Activated CD4-positive, CD25-positive, alpha-beta regulatory T cell treated with anti-CD3 and anti-CD28 coated beads, Interleukin-2, amount 50 U/mL, for 72 hours (primary cell): Measurements from ENCODE around the gene OPRD1.
"Not testable (repeated sequence)": the region's sequence is repeated elsewhere in the genome, so short reads cannot be mapped to it uniquely, and the experiment has no call there.

ENCODE experiments used
- DNase-seq: peaks from one replicate; pipeline ENCODE4 v3.0.0; 2021

OPRD1 gene

DNA sequence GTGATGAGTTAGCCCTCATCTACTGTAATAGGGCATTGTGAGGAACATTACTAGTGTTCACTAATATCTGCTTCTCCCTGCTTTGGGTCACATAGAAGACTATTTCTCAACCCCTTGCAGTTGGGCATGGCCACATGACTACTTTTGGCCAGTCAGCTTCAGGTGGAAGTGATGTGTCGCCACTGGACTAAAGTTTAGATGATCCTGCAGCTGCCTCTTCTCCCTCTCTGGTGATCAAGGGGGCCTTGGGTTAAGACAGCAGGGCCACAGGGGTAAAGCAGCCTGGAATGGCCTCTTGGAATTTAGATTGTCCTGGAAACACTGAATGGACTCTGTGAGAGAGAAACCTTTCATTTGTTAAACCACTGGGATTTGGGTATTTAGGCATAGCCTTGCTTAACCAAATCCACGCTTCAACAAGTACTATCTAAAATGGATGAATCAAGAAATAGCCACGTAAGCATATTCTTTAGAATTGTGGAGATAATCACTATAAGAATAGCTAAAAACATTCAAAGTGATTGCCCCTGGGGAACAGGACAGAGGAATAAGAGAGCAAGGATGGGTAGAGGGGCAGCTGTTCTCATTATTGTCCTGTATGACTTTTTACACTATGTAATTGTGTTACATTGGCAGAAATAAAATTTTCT is 41.2 kb downstream of the OPRD1 start:
- DNase-seq, result no peak

DNA sequence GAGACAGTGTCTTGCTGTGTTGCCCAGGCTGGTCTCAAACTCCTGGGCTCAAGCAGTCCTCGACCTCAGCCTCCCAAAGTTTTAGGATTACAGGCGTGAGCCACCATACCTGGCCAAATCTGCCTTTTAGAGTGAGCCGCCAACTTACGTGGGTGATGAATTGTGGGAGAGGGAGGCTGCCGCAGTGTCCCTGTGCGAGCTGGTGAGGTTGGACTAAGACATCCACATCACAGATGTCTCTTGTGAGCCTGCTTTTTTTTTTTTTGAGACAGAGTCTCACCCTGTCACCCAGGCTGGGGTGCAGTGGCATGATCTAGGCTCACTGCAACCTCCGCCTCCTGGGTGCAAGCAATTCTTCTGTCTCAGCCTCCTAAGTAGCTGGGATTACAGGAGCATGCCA is 42.4 kb downstream of the OPRD1 start:
- not testable (repeated sequence) for DNase-seq

DNA sequence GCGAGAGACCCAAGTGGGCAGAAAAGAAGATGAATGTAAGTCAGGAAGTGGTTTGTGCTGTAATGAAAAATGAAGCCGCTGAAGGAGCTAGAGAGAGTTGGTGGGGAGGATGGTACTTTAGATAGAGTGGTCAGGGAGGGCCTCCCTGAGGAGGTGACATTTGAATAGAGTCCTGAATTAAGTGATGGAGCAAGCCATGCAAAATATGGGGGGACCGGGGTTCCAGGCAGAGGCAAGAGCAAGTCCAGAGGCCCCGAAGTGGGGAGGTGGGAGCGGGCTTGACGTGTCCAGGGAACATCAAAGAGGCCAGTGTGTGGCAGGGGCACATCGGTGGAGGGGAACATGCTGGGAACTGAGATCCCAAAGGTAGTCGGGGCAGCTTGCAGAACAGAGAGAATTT is 43.1 kb downstream of the OPRD1 start:
- DNase-seq, result no peak

GRCh38 chr1:28855469-28855951 is 43.5 kb downstream of the OPRD1 start:
- DNase-seq, result no peak

DNA sequence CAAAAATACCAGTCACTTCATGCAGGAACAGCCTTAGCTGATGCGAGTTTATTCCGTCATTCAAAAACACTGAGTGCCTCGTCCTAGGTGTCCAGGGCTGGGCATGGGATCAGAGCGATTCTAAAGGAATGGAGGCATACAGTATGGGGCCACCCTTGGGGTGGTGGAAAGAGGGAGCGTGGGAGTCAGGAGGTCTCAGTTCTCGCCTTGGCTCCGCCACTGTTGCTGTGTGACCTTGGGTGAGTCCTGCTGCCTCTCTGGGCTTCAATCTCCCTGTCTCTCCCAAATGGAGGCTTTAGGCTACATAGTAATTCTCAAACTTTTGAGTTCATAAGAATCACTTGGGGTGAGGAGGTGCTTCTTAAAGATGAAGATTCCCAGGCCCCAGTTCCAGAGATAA is 44.0 kb downstream of the OPRD1 start:
- DNase-seq, result no peak

DNA sequence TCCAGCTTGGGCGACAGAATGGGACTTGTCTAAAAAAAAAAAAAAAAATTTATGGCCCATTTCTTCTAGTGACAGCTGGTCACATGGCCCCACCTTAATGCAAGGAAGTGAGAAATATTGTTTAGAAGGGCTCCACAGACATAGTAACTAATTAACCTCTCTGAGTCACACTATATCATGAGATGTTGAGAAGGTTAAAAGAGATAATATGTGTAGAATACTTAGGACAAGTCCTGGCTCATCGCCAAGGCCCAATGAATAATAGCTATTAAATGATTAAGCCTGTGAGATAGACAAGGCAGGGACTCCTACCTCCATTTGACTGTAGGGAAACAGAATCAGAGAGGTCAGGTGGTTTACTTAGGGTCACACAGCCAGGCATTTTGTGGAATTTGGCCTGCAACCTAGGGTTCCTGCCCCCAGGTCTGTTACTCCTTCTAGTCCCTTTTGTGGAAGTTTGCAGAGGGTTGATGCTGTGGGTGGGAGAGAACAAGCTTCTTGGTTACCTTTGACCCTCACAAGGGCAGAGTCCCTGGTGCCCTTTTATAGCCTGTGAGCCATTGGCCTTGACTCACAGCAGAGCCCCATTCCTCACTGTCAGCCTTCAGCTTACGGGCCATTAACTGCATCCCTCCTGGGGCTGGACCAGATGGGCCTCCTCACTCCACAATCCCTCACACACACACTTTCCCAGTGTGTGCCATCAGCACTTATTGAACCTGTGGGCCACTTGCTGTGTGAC is 48.5 kb downstream of the OPRD1 start:
- no peak for DNase-seq

- no peak for DNase-seq
These were observed 50.8 kb downstream of the OPRD1 start for GRCh38 chr1:28862571-28863403.

GRCh38 chr1:28864695-28865094 is 52.7 kb downstream of the OPRD1 start:
- no peak for DNase-seq

- no peak for DNase-seq
These were observed 54.2 kb downstream of the OPRD1 start for GRCh38 chr1:28865997-28866650.

- no peak for DNase-seq
These were observed 55.9 kb downstream of the OPRD1 start for GRCh38 chr1:28867850-28868249.

- no peak for DNase-seq
These were observed 58.0 kb downstream of the OPRD1 start for GRCh38 chr1:28869952-28870351.

DNA sequence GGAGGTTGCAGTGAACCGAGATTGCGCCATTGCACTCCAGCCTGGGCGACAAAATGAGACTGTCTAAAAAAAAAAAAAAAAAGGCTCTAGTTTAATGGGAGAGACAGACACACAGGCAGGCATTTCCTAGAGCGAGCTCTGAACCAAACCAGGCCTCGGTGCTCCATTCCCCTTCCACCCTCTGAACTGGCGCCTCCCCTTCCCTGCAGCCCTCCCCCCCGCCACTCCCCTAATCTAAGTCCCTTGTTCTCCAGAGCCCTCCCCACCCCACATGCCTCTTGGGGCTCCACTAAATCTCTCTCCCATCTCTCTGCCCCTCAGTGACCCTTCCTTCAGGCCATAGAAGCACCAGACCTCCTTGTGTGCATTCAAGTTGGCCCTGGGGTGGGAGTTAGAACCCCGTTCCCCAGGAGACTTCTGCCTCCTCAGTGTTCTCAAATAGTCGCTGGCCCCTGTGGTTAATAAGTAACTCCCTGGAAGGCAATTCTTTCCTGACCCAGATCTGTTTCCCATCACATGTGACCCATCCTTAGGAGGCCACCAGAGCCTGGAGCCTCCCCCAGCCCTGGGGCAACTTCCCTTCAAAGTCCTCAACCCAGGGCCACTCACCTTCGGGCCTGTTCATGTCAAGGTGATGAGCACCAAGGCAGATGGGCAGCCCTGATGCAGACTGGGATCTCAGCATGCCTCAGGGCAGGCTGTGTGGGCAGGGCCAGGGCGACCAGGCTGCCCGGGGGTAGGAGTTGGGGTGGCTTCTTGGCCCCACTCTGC is 59.8 kb downstream of the OPRD1 start:
- DNase-seq, result no peak

DNA sequence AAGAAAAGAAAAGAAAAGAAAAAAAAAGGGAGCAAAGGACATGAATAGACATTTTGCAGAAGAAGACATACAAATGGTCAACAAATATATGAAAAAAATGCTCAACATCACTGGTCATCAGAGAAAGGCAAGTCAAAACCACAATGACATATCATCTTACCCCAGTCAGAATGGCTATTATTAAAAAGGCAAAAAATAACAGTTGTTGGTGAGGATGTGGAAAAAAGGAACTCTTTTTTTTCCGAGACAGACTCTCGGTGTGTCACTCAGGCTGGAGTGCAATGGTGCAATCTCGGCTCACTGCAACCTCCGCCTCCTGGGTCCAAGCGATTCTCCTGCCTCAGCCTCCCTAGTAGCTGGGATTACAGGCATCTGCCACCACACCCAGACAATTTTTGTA is 63.2 kb downstream of the OPRD1 start:
- not testable (repeated sequence) for DNase-seq

DNA sequence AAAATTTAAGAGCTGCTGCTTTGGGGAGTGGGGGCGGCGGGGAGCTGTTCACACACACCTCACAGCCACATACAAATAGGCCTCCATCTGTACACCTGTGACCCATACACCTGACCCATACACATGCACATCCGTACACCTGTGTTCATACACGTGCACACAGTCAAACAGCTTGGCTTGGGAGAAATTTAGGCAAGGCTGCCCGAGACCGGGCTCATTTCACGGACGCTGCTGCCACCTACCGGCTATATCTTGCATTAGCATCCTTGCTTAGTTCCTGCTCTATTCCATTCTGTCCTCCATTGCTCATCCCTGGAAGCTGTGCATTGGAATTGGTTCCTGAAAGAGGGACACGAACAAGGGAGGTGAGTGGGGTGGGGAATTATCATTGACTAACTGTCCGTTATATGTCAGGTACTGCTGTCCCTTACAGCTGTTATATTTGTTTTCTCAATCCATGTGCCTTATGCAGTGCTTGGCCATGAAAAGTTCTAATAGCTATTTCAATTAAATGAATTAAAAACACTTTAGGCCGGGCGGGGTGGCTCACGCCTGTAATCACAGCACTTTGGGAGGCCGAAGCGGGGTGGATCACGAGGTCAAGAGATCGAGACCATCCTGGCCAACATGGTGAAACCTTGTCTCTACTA is 65.3 kb downstream of the OPRD1 start:
- peak; percentile 75 for DNase-seq

DNA sequence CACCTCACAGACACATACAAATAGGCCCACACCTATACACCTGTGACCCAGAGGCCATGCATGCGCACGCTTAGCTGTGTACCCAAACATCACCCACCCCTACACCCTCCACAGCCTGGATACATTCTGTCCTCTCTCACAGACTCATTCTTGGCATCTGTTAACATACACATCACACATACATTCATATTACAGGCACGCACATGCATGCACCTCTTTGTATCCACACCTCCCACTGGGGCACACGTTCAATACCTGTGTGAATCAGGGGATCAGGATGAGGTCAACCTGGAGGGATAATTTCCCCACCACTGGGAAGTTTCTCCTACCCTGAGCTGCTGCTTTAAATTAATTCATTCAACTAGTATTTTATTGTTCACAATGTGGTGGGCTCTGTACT is 66.8 kb downstream of the OPRD1 start:
- DNase-seq, result no peak

DNA sequence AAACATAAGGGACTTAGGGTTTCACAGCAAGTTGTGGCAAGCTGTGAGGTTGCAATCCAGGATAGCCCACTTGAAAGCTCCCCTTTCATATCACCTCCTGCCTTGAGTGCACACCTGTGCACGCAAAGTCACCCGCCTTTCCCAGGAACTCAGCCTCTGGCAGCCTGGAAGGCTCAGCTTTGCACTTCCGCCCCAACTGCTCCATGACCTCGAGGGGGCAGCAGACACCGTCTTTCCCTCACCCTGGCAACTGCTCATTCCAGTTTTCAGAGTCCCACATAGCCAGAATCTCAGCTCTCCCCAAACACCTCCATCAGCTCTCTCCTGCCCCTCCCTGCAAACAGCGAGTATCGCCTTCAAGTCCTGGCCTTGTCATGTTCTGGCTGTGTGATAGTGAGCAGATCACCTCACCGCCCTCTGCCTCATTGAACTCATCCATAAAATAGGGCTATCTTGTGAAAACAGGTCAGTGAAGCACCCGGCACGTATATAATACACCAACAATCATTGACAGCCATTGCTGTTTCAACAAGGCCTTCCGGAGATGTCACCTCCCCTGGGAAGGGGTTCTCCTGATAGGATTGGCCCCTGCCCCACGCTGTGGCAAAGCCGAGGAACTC is 70.1 kb downstream of the OPRD1 start:
- DNase-seq, result peak; percentile 78

GRCh38 chr1:28883242-28883616 is 71.3 kb downstream of the OPRD1 start:
- DNase-seq, result no peak

- DNase-seq, result no peak
These were observed 73.5 kb downstream of the OPRD1 start for GRCh38 chr1:28885472-28885877.

GRCh38 chr1:28885977-28886730 is 74.2 kb downstream of the OPRD1 start:
- no peak for DNase-seq

- peak; percentile 95 for DNase-seq
These were observed 74.9 kb downstream of the OPRD1 start for GRCh38 chr1:28886731-28887418.
